K562 (cell line): ENCODE results near the gene DRD2. TPM values are rescaled to one million over a fixed set of nuclear protein-coding genes. Genes with fewer than 3 reads are reported as not detected.

Experiments
- ATAC-seq: fragments of 200-7000 bp; cut with Tn5 transposase; 3 replicates; pipeline ENCODE4 v1.9.1; 2020; ENCODE audit warnings: moderate library complexity
- BruUV-seq: library from RNA; stranded (reverse); fragments of 400-500 nt; replicated peaks from 2 replicates; lab custom pipeline; 2021; lab: Mats Ljungman, UMichigan
- CTCF ChIA-PET: fragments of 300-600 bp; formaldehyde crosslinking; extraction: SDS; loops from one replicate; lab custom pipeline; 2021; ENCODE audit warnings: low intra/inter-chr PET ratio; lab: Yijun Ruan, JAX
- POLR2A ChIA-PET: fragments of 300-600, 350-650 bp; sonication (Branson Sonifier 250); formaldehyde crosslinking; extraction: SDS; loops from one replicate; lab custom pipeline; 2021; ENCODE audit warnings: antibody characterized with exemption, inconsistent platforms; lab: Yijun Ruan, JAX
- DNase-seq, 4 experiments: peaks; one replicate each; pipeline versions ENCODE4 v3.0.0 to v3.0.0-alpha.2; 2011 to 2018; ENCODE audit warnings: low spot score in 3 of 4, mixed read lengths in 3 of 4; ENCODE audit errors: extremely low read depth in 1 of 4
- FAIRE-seq: peaks from 2 replicates; lab custom pipeline; 2011; peaks lifted over from hg19 to GRCh38; lab: Jason Lieb, UNC
- H2AFZ ChIP-seq: 2 replicates; pipeline ENCODE4 v1.6.0; 2011; ENCODE audit warnings: low read depth, low read length, control low read depth, inconsistent platforms
- H3K27ac ChIP-seq: fragments of 200-600 bp; 3 replicates; pipeline ENCODE4 v1.8.0; 2011; ENCODE audit warnings: low read depth, mild to moderate bottlenecking, control low read depth, inconsistent platforms, low read length, moderate library complexity, mixed read lengths; ENCODE audit errors: extremely low read depth
- H3K27me3 ChIP-seq, 2 experiments: fragments of 300-600 bp in 1 of 2; 2 replicates in 1 of 2; 3 replicates in 1 of 2; pipeline versions ENCODE4 v1.6.0 to v1.8.0; 2011; ENCODE audit warnings: inconsistent platforms in 2 of 2, low read length in 2 of 2, mild to moderate bottlenecking in 1 of 2, mixed read lengths in 1 of 2, moderate library complexity in 1 of 2; ENCODE audit not compliant: control insufficient read depth in 2 of 2, insufficient read depth in 2 of 2
- H3K36me3 ChIP-seq: fragments of 300-600 bp; 3 replicates; pipeline ENCODE4 v1.8.0; 2011; ENCODE audit warnings: mild to moderate bottlenecking, low read length, inconsistent platforms; ENCODE audit not compliant: control insufficient read depth, insufficient read depth
- H3K4me1 ChIP-seq, 2 experiments: fragments of 200-600 bp in 1 of 2; replicated peaks in 1 of 2; 2 replicates in 1 of 2; 3 replicates in 1 of 2; pipeline versions ENCODE4 v1.5.1 to v1.8.0; 2011; ENCODE audit warnings: inconsistent platforms in 2 of 2, low read length in 2 of 2, mild to moderate bottlenecking in 1 of 2, mixed read lengths in 1 of 2, moderate library complexity in 1 of 2; ENCODE audit not compliant: control insufficient read depth in 2 of 2, insufficient read depth in 2 of 2
- H3K4me2 ChIP-seq: 2 replicates; pipeline ENCODE4 v1.6.1; 2011; ENCODE audit warnings: low read length, control low read depth, inconsistent platforms, mixed read lengths; ENCODE audit not compliant: insufficient read depth
- H3K4me3 ChIP-seq: fragments of 200-600 bp; sonication (generic), shearing (Covaris generic); 2 replicates; pipeline ENCODE4 v1.5.1; 2016; ENCODE audit warnings: control low read depth, inconsistent platforms
- H3K79me2 ChIP-seq: fragments of 200-600 bp; 3 replicates; pipeline ENCODE4 v1.8.0; 2011; ENCODE audit warnings: low read length, inconsistent platforms; ENCODE audit not compliant: control insufficient read depth, insufficient read depth
- H3K9ac ChIP-seq, 2 experiments: 2 replicates each; pipeline versions ENCODE4 v1.6.0 to v1.6.1; 2011; ENCODE audit warnings: low read depth in 2 of 2, low read length in 2 of 2, control low read depth in 1 of 2, inconsistent platforms in 1 of 2, mild to moderate bottlenecking in 1 of 2, mixed read lengths in 1 of 2; ENCODE audit not compliant: insufficient read depth in 1 of 2
- H3K9me1 ChIP-seq: one replicate; pipeline ENCODE4 v1.6.0; 2011; ENCODE audit warnings: inconsistent platforms, mild to moderate bottlenecking, low read length, moderate library complexity; ENCODE audit not compliant: control insufficient read depth, insufficient read depth
- H3K9me3 ChIP-seq: replicated peaks from 2 replicates; pipeline ENCODE4 v1.5.1; 2011; ENCODE audit warnings: low read depth, low read length, inconsistent platforms; ENCODE audit not compliant: control insufficient read depth, insufficient read depth
- H4K20me1 ChIP-seq: replicated peaks from 2 replicates; pipeline ENCODE4 v1.6.1; 2011; ENCODE audit warnings: low read length, inconsistent platforms, mixed read lengths; ENCODE audit not compliant: control insufficient read depth, insufficient read depth
- CLOCK ChIP-seq: fragments of 250-450 bp; sonication (Bioruptor Pico); IDR thresholded peaks from 2 replicates; pipeline ENCODE4 v1.4.0; 2020; ENCODE audit warnings: mild to moderate bottlenecking, moderate library complexity, borderline replicate concordance
- ESRRB ChIP-seq: fragments of 250-450 bp; sonication (Bioruptor Pico); IDR thresholded peaks from 2 replicates; pipeline ENCODE4 v1.5.0; 2020; ENCODE audit warnings: mild to moderate bottlenecking, moderate library complexity, borderline replicate concordance
- SAFB2 ChIP-seq: fragments of 200-400 bp; formaldehyde crosslinking; IDR thresholded peaks from 2 replicates; pipeline ENCODE4 v1.6.1; 2018; ENCODE audit warnings: borderline replicate concordance, low read length, low read depth, moderate library complexity; ENCODE audit not compliant: severe bottlenecking
- ZNF263 ChIP-seq: sonication (generic); formaldehyde crosslinking; IDR thresholded peaks from 2 replicates; pipeline ENCODE4 v1.8.0; 2022; ENCODE audit warnings: mild to moderate bottlenecking, missing genetic modification reagents, borderline replicate concordance
- ZNF780A ChIP-seq: fragments of 250-450 bp; sonication (Bioruptor Pico); IDR thresholded peaks from 2 replicates; pipeline ENCODE4 v1.5.0; 2021; ENCODE audit warnings: mild to moderate bottlenecking
- WGBS: fragments of 100-300 bp; shearing (Covaris generic); methylation state at CpG from one replicate; pipeline ENCODE4 v1.1.6; 2016; ENCODE audit warnings: low coverage, mixed read lengths; ENCODE audit not compliant: insufficient coverage; ENCODE audit errors: missing lambda C conversion rate; 5-methylcytosine and 5-hydroxymethylcytosine counted together
- in situ Hi-C: fragments of 300-500 bp; cut with MboI; formaldehyde crosslinking; loops from 4 replicates; pipeline ENCODE4 v1.15.0; 2018; ENCODE audit warnings: inconsistent platforms, mixed read lengths
- intact Hi-C: fragments of 100-400 bp; cut with micrococcal nuclease; formaldehyde crosslinking; loops from 2 replicates; pipeline ENCODE4 v1.14.2; 2022
- polyA plus RNA-seq, 8 experiments: library from polyadenylated mRNA; depleted of rRNA in 4 of 8; stranded (reverse) in 5 of 8; unstranded in 3 of 8; fragments of >200 nt; fragmentation: Nextera tagmentation in 2 of 8; fragmentation: Illumina TruSeq in 1 of 8; extraction: Ambion mirVana in 2 of 8; extraction: Trizol in 1 of 8; gene quantifications; 2 replicates each; pipeline versions ENCODE4 v1.2.1 to v1.2.3, GENCODE V29; 2011 to 2014; ENCODE audit warnings: inconsistent platforms in 1 of 8, missing spikeins in 1 of 8
- total RNA-seq, 7 experiments: library from RNA; depleted of rRNA in 6 of 7; stranded (reverse); fragments of >200 nt in 6 of 7; fragmentation: Illumina TruSeq in 2 of 7; extraction: Trizol in 2 of 7; gene quantifications; 2 replicates each; pipeline versions ENCODE4 v1.2.1 to v1.2.3, GENCODE V29; 2011 to 2021; ENCODE audit warnings: low replicate concordance in 1 of 7
- TF ChIP-seq, protein P1 (sequence below): fragments of 450-650 bp; IDR thresholded peaks from 2 replicates; pipeline ENCODE4 v1.6.1; 2018; ENCODE audit warnings: mild to moderate bottlenecking, low read depth; ENCODE audit not compliant: partially characterized antibody

Gene DRD2
- total and polyA plus RNA-seq, 9 of the 15 experiments (the other 6 are each of a cell fraction or from before 2014, with no cell fraction given): not detected

DNA sequence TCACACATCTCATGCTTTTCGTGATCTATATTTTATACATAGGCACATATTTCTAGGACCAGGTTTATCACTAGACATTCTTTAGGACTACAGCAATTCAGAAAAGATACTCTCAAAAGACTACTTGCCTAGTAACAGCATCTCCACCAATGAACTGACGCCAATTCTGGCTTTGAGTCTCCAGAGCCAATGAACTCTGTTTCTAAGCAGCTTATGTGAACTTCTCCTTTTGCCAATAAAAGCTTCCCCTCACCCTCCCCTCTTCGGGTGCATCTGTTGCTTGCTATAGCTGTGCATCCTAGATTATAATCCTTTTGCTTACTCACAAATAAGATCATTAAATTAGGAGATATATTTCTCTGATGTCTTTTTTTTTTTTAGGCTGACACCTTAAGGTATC lies 99.0 kb downstream of the DRD2 start:
- no peak for FAIRE-seq
- H3K27me3 ChIP-seq: no peaks in the 10 kb centered on the region; a peak in 1 of 5 replicates
- BruUV-seq: no TSS peak
- in situ Hi-C loops: no loop called here
- DNase-seq: no peak
- no peak overlapping the region for H3K27ac ChIP-seq
- H3K9me3 ChIP-seq: no peaks in the 10 kb centered on the region
- ChIA-PET POLR2A (interaction anchor here (0.6 kb wide), 1 partner anchor 24 kb away, joined by 3 read pairs; no protein-coding TSS in a partner anchor), CTCF (no interaction called here)
- 0% methylated on average over 3 of the region's 3 CpGs for WGBS
- no peaks in the 10 kb centered on the region for H3K9me1 ChIP-seq
- H3K4me2 ChIP-seq: no peak overlapping the region
- no peaks in the 10 kb centered on the region for H4K20me1 ChIP-seq
- TF ChIP-seq ESRRB (no peak), ZNF263 (CRISPR knock-in tag) (no peak), ZNF780A (CRISPR knock-in tag) (no peak), SAFB2 (no peak), CLOCK (CRISPR knock-in tag) (no peak)
- TF ChIP-seq, protein P1, sequence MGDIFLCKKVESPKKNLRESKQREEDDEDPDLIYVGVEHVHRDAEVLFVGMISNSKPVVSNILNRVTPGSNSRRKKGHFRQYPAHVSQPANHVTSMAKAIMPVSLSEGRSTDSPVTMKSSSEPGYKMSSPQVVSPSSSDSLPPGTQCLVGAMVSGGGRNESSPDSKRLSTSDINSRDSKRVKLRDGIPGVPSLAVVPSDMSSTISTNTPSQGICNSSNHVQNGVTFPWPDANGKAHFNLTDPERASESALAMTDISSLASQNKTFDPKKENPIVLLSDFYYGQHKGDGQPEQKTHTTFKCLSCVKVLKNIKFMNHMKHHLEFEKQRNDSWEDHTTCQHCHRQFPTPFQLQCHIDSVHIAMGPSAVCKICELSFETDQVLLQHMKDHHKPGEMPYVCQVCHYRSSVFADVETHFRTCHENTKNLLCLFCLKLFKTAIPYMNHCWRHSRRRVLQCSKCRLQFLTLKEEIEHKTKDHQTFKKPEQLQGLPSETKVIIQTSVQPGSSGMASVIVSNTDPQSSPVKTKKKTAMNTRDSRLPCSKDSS: no peak
- no peak overlapping the region for H3K9ac ChIP-seq
- no peaks in the 10 kb centered on the region for H3K36me3 ChIP-seq
- no peak for ATAC-seq
- no peak overlapping the region for H3K4me3 ChIP-seq
- no peak overlapping the region for H2AFZ ChIP-seq
- intact Hi-C loops: no loop called here
- no peaks in the 10 kb centered on the region for H3K79me2 ChIP-seq
- H3K4me1 ChIP-seq: peaks cover 0 to 8% of the 10 kb centered on the region in 2 experiments; a peak in 3 of 5 replicates
